OCI-LY3 (cell line): ENCODE results near the gene CNTN5.

Source experiments
- CTCF ChIP-seq: fragments of 200-600, 300-600 bp; sonication (generic); IDR thresholded peaks from 2 replicates; pipeline ENCODE4 v1.5.1; 2014; ENCODE audit warnings: antibody characterized with exemption, low read length, low read depth
- EZH2phosphoT487 ChIP-seq: fragments of 200-600 bp; shearing (Covaris generic); IDR thresholded peaks from 2 replicates; pipeline ENCODE4 v1.6.1; 2018; ENCODE audit warnings: antibody characterized with exemption, mixed run types, low read depth

- TF ChIP-seq CTCF = no peak
- no peak for TF ChIP-seq EZH2phosphoT487
Observed at GRCh38 chr11:100328626-100329340, 1308.0 kb downstream of the CNTN5 start.
